HepG2 (cell line): ENCODE measurements around the gene NEAT1. TPM values are rescaled to one million over a fixed set of nuclear protein-coding genes. Genes with fewer than 3 reads are reported as not detected.

Experiments
- ATAC-seq: fragments of 200-7000 bp; cut with Tn5 transposase; 3 replicates; pipeline ENCODE4 v1.9.1; 2020; ENCODE audit warnings: mild to moderate bottlenecking, moderate library complexity
- BruUV-seq: library from RNA; stranded (reverse); fragments of 400-500 nt; replicated peaks from 2 replicates; lab custom pipeline; 2021; lab: Mats Ljungman, UMichigan
- CTCF ChIA-PET: fragments of 300-600 bp; formaldehyde crosslinking; extraction: SDS; loops from one replicate; lab custom pipeline; 2021; ENCODE audit warnings: low total read pairs, inconsistent platforms, low intra/inter-chr PET ratio; lab: Yijun Ruan, JAX
- POLR2A ChIA-PET: fragments of 350-600 bp; sonication (Branson Sonifier 250); formaldehyde crosslinking; loops from one replicate; lab custom pipeline; 2020; ENCODE audit warnings: antibody characterized with exemption, inconsistent platforms; lab: Yijun Ruan, JAX
- DNase-seq: peaks from one replicate; pipeline ENCODE4 v3.0.0-alpha.2; 2015; ENCODE audit warnings: low spot score
- FAIRE-seq: peaks from 3 replicates; lab custom pipeline; 2011; peaks lifted over from hg19 to GRCh38; lab: Jason Lieb, UNC
- H2AFZ ChIP-seq: one replicate; pipeline ENCODE4 v1.6.1; 2011; ENCODE audit warnings: low read length, inconsistent platforms
- H3K27ac ChIP-seq: fragments of 300-600 bp; 3 replicates; pipeline ENCODE4 v1.8.0; 2011; ENCODE audit warnings: mixed run types, mild to moderate bottlenecking, mixed read lengths, low read length, inconsistent platforms; ENCODE audit not compliant: insufficient read depth; ENCODE audit errors: extremely low read length
- H3K27me3 ChIP-seq, 2 experiments: fragments of 200-600 bp in 1 of 2; 2 replicates in 1 of 2; 3 replicates in 1 of 2; pipeline versions ENCODE4 v1.6.0 to v1.8.0; 2011; ENCODE audit warnings: low read length in 2 of 2, mild to moderate bottlenecking in 2 of 2, moderate library complexity in 2 of 2, inconsistent platforms in 1 of 2; ENCODE audit not compliant: insufficient read depth in 2 of 2, control insufficient read depth in 1 of 2
- H3K36me3 ChIP-seq, 2 experiments: fragments of 200-600 bp in 1 of 2; replicated peaks in 1 of 2; 2 replicates in 1 of 2; 3 replicates in 1 of 2; pipeline versions ENCODE4 v1.5.1 to v1.8.0; 2011; ENCODE audit warnings: low read length in 2 of 2, inconsistent platforms in 1 of 2; ENCODE audit not compliant: insufficient read depth in 2 of 2, control insufficient read depth in 1 of 2
- H3K4me1 ChIP-seq: 2 replicates; pipeline ENCODE4 v1.5.1; 2012; ENCODE audit warnings: low read length, inconsistent platforms; ENCODE audit not compliant: insufficient read depth
- H3K4me2 ChIP-seq: 2 replicates; pipeline ENCODE4 v1.6.0; 2011; ENCODE audit warnings: low read depth, low read length, inconsistent platforms
- H3K4me3 ChIP-seq, 3 experiments: fragments of 200-600 bp in 1 of 3; sonication (generic), shearing (Covaris generic) in 1 of 3; replicated peaks in 1 of 3; 2 replicates each; pipeline ENCODE4 v1.5.1; 2011 to 2016; ENCODE audit warnings: low read length in 3 of 3, inconsistent platforms in 2 of 3, low read depth in 2 of 3, mild to moderate bottlenecking in 2 of 3, control low read depth in 1 of 3, mixed read lengths in 1 of 3; ENCODE audit not compliant: insufficient read depth in 1 of 3
- H3K79me2 ChIP-seq: one replicate; pipeline ENCODE4 v1.6.1; 2011; ENCODE audit warnings: low read length, inconsistent platforms; ENCODE audit not compliant: insufficient read depth
- H3K9ac ChIP-seq: 2 replicates; pipeline ENCODE4 v1.6.0; 2011; ENCODE audit warnings: mild to moderate bottlenecking, low read depth, low read length, inconsistent platforms; ENCODE audit not compliant: insufficient read depth
- H3K9me3 ChIP-seq: 2 replicates; pipeline ENCODE4 v1.5.1; 2012; ENCODE audit warnings: mild to moderate bottlenecking, low read length
- H4K20me1 ChIP-seq: 2 replicates; pipeline ENCODE4 v1.6.0; 2011; ENCODE audit warnings: inconsistent platforms, mild to moderate bottlenecking, low read length, moderate library complexity; ENCODE audit not compliant: insufficient read depth
- FOXK1 ChIP-seq: sonication (generic); formaldehyde crosslinking; IDR thresholded peaks from 2 replicates; pipeline ENCODE4 v1.4.0; 2020; ENCODE audit warnings: low read depth, missing genetic modification reagents, borderline replicate concordance
- HNRNPL ChIP-seq: fragments of 200-400 bp; formaldehyde crosslinking; IDR thresholded peaks from 2 replicates; pipeline ENCODE4 v1.6.1; 2017; ENCODE audit warnings: mild to moderate bottlenecking, low read depth, low read length
- JUN ChIP-seq: sonication (generic); formaldehyde crosslinking; IDR thresholded peaks from 2 replicates; pipeline ENCODE4 v1.4.0; 2020; ENCODE audit warnings: mild to moderate bottlenecking, missing genetic modification reagents
- KAT8 ChIP-seq: IDR thresholded peaks from 2 replicates; pipeline ENCODE4 v1.6.1; 2016; ENCODE audit warnings: missing genetic modification reagents, missing compliant biosample characterization
- KMT2A ChIP-seq: sonication (generic); formaldehyde crosslinking; IDR thresholded peaks from 2 replicates; pipeline ENCODE4 v1.4.0; 2020; ENCODE audit warnings: missing genetic modification reagents
- MATR3 ChIP-seq: sonication (generic); formaldehyde crosslinking; IDR thresholded peaks from 2 replicates; pipeline ENCODE4 v1.4.0; 2020; ENCODE audit warnings: missing genetic modification reagents
- MTF1 ChIP-seq: sonication (generic); formaldehyde crosslinking; IDR thresholded peaks from 2 replicates; pipeline ENCODE4 v1.5.0; 2020; ENCODE audit warnings: missing genetic modification reagents
- MXD1 ChIP-seq: sonication (generic); formaldehyde crosslinking; IDR thresholded peaks from 2 replicates; pipeline ENCODE4 v1.4.0; 2020; ENCODE audit warnings: mild to moderate bottlenecking, missing genetic modification reagents
- ZFP91 ChIP-seq: sonication (generic); formaldehyde crosslinking; IDR thresholded peaks from 2 replicates; pipeline ENCODE4 v1.9.0; 2022; ENCODE audit warnings: missing genetic modification reagents, mild to moderate bottlenecking, borderline replicate concordance
- ZNF18 ChIP-seq: sonication (generic); formaldehyde crosslinking; IDR thresholded peaks from 2 replicates; pipeline ENCODE4 v1.8.0; 2022; ENCODE audit warnings: mild to moderate bottlenecking, missing genetic modification reagents; ENCODE audit not compliant: insufficient replicate concordance
- ZNF296 ChIP-seq: sonication (generic); formaldehyde crosslinking; conservative IDR thresholded peaks from 2 replicates; pipeline ENCODE4 v1.5.0; 2020; ENCODE audit warnings: mild to moderate bottlenecking, missing genetic modification reagents
- ZNF710 ChIP-seq: sonication (generic); formaldehyde crosslinking; IDR thresholded peaks from 2 replicates; pipeline ENCODE4 v1.5.0; 2020; ENCODE audit warnings: mild to moderate bottlenecking, missing genetic modification reagents, borderline replicate concordance
- WGBS: methylation state at CpG from one replicate; pipeline ENCODE4 v1.1.6; 2017; ENCODE audit warnings: low lambda C conversion rate; 5-methylcytosine and 5-hydroxymethylcytosine counted together
- in situ Hi-C: cut with HindIII; loops from 2 replicates; pipeline ENCODE4 v1.10.0; 2017; ENCODE audit warnings: low pct_unique_long_range_greater_than_20kb; ENCODE audit not compliant: extremely low pct_ligation_motif_present
- intact Hi-C: fragments of 100-400 bp; cut with micrococcal nuclease; formaldehyde crosslinking; loops from one replicate; pipeline ENCODE4 v1.10.0; 2022; ENCODE audit not compliant: unreplicated experiment
- polyA plus RNA-seq, 8 experiments: library from polyadenylated mRNA; depleted of rRNA in 3 of 8; stranded (reverse) in 7 of 8; unstranded in 1 of 8; fragments of >200 nt; fragmentation: Illumina TruSeq in 4 of 8; extraction: Trizol in 4 of 8; gene quantifications; 2 replicates each; pipeline versions ENCODE4 v1.2.1 to v1.2.3, GENCODE V29; 2011 to 2016; ENCODE audit warnings: low read depth in 4 of 8, missing spikeins in 1 of 8, mixed read lengths in 1 of 8; ENCODE audit not compliant: insufficient read depth in 1 of 8
- total RNA-seq, 5 experiments: library from RNA; depleted of rRNA; stranded (reverse); fragments of >200 nt; fragmentation: Illumina TruSeq; extraction: Trizol; gene quantifications; 2 replicates each; pipeline ENCODE4 v1.2.3, GENCODE V29; 2016; ENCODE audit warnings: low read depth in 1 of 5
- TF ChIP-seq, protein P1 (sequence below): IDR thresholded peaks from 2 replicates; pipeline ENCODE4 v1.6.1; 2016; ENCODE audit warnings: low read depth, borderline replicate concordance
- TF ChIP-seq, protein P2 (sequence below): sonication (generic); formaldehyde crosslinking; IDR thresholded peaks from 2 replicates; pipeline ENCODE4 v1.5.0; 2020; ENCODE audit warnings: missing genetic modification reagents

Gene NEAT1
- total and polyA plus RNA-seq, 2 of the 13 experiments (the other 11 are each of a cell fraction or from before 2014, with no cell fraction given) = 20.5 to 41.2 TPM

GRCh38 chr11:65425971-65426838, 3.6 kb downstream of the NEAT1 start:
- no peaks in the 10 kb centered on the region for H3K9me3 ChIP-seq
- FAIRE-seq = peak; percentile 12
- H3K4me3 ChIP-seq = peak overlapping the region; percentile 91 to 94 (median 93)
- ChIA-PET CTCF (no interaction called here), POLR2A (interaction anchor here (0.6 to 17.8 kb wide), 7 partner anchors 8 to 77 kb away, joined by 3 to 952 read pairs (median 147); partner anchors contain the start of genes FRMD8, MALAT1 and SLC25A45)
- H3K4me2 ChIP-seq = peak overlapping the region; percentile 95
- H2AFZ ChIP-seq = no peak overlapping the region
- no peak for ATAC-seq
- intact Hi-C loops (no loop called here), in situ Hi-C loops (no loop called here)
- H3K36me3 ChIP-seq = no peaks in the 10 kb centered on the region; a peak in 2 of 5 replicates
- DNase-seq = no peak
- peak overlapping the region; percentile 100 for H3K27ac ChIP-seq
- peaks cover 85% of the 10 kb centered on the region for H4K20me1 ChIP-seq
- no TSS peak for BruUV-seq
- H3K9ac ChIP-seq = peak overlapping the region; percentile 100
- H3K79me2 ChIP-seq = peaks cover 88% of the 10 kb centered on the region
- WGBS = 5% methylated on average over 9 of the region's 9 CpGs
- peaks cover 51% of the 10 kb centered on the region for H3K4me1 ChIP-seq
- H3K27me3 ChIP-seq = no peaks in the 10 kb centered on the region; a peak in 1 of 5 replicates
- no peak for TF ChIP-seq ZNF296 (CRISPR knock-in tag)
- no peak for TF ChIP-seq FOXK1
- TF ChIP-seq JUN (CRISPR knock-in tag) = no peak
- no peak for TF ChIP-seq MATR3 (CRISPR knock-in tag)
- TF ChIP-seq ZNF18 (CRISPR knock-in tag) = no peak
- TF ChIP-seq ZNF710 (CRISPR knock-in tag) = no peak
- TF ChIP-seq HNRNPL = 0 out of 2 replicates have a peak, but pooled peaks have one; percentile 52
- TF ChIP-seq ZFP91 (CRISPR knock-in tag) = no peak
- TF ChIP-seq, protein P1, sequence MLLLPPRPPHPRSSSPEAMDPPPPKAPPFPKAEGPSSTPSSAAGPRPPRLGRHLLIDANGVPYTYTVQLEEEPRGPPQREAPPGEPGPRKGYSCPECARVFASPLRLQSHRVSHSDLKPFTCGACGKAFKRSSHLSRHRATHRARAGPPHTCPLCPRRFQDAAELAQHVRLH (CRISPR knock-in tag) = no peak
- no peak for TF ChIP-seq KAT8 (CRISPR knock-in tag)
- no peak for TF ChIP-seq KMT2A
- TF ChIP-seq MTF1 (CRISPR knock-in tag) = no peak
- TF ChIP-seq, protein P2, sequence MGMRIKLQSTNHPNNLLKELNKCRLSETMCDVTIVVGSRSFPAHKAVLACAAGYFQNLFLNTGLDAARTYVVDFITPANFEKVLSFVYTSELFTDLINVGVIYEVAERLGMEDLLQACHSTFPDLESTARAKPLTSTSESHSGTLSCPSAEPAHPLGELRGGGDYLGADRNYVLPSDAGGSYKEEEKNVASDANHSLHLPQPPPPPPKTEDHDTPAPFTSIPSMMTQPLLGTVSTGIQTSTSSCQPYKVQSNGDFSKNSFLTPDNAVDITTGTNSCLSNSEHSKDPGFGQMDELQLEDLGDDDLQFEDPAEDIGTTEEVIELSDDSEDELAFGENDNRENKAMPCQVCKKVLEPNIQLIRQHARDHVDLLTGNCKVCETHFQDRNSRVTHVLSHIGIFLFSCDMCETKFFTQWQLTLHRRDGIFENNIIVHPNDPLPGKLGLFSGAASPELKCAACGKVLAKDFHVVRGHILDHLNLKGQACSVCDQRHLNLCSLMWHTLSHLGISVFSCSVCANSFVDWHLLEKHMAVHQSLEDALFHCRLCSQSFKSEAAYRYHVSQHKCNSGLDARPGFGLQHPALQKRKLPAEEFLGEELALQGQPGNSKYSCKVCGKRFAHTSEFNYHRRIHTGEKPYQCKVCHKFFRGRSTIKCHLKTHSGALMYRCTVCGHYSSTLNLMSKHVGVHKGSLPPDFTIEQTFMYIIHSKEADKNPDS (CRISPR knock-in tag) = no peak
- no peak for TF ChIP-seq MXD1 (CRISPR knock-in tag)
